ENCODE results near the gene OR5A1.
"Not testable (repeated sequence)": the region's sequence is repeated elsewhere in the genome, so short reads cannot be mapped to it uniquely, and the experiment has no call there.

Gene OR5A1

DNA sequence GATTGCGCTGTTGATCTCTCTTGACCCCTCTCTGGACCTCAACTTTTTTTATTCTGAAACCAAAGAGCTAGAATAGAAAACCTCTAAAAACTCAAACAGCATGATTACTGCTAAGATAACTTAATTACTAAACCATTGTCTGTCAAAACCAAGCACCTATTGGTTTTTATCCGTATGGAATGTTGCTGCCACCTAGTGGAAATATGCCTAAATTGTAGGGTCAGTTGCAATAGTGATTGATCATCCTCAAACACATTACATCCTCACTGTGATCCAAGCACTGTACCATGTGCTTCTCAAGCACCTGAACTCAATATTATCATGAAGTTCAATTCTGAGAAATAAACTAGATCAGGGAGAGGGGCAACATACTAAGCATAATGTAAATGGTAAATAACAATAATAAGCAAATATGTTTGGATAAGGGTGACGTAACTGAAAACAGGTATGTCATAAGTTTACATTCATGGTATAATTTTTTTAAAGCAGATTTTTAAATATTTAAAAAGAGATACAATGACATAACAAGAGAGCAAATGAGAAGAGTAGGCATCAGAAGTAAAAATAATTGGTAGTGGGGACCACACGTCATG, 6.2 kb upstream of the OR5A1 start:
- TF ChIP-seq, protein P1, sequence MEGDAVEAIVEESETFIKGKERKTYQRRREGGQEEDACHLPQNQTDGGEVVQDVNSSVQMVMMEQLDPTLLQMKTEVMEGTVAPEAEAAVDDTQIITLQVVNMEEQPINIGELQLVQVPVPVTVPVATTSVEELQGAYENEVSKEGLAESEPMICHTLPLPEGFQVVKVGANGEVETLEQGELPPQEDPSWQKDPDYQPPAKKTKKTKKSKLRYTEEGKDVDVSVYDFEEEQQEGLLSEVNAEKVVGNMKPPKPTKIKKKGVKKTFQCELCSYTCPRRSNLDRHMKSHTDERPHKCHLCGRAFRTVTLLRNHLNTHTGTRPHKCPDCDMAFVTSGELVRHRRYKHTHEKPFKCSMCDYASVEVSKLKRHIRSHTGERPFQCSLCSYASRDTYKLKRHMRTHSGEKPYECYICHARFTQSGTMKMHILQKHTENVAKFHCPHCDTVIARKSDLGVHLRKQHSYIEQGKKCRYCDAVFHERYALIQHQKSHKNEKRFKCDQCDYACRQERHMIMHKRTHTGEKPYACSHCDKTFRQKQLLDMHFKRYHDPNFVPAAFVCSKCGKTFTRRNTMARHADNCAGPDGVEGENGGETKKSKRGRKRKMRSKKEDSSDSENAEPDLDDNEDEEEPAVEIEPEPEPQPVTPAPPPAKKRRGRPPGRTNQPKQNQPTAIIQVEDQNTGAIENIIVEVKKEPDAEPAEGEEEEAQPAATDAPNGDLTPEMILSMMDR (IDR thresholded peaks at IDR 0.05; ENCODE audit: low read length, missing control alignments): peak; percentile 87
- DNase-seq (ENCODE audit: low read depth): peak; percentile 61
- H3K4me3 ChIP-seq (replicated peaks; ENCODE audit: low read depth, low read length): no peak overlapping the region

DNA sequence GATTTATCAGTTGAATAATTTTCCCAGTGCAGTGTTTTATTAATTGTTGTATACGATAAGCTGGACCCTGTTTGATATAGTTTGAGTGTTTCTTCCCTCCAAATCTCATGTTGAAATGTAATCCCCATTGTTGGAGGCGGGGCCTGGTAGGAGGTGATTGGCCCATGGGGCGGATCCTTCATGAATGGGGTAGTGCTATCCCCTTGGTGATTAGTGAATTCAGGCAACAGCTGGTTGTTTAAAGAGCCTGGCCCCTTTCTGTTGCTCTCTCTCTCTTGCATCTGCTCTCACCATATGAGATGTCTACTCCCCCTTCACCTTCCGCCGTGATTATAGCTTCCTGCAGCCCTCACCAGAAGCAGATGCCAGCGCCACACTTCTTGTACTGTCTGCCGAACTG, 1.5 kb downstream of the OR5A1 start:
- no peak overlapping the region for H3K4me3 ChIP-seq (replicated peaks; ENCODE audit: low read depth, low read length)
- TF ChIP-seq, protein P1 (IDR thresholded peaks at IDR 0.05; ENCODE audit: low read length, missing control alignments): no peak
- DNase-seq (ENCODE audit: low read depth): no peak

DNA sequence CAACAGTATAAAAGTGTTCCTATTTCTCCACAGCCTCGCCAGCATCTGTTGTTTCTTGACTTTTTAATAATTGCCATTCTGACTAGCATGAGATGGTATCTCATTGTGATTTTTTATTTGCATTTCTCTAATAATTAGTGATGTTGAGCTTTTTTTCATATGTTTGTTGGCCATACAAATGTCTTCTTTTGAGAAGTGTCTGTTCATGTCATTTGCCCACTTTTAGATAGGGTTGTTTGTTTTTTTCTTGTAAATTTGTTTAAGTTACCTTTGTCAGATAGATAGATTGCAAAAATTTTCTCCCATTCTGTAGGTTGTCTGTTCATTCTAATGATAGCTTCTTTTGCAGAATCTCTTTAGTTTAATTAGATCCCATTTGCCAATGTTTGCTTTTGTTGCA, 9.4 kb downstream of the OR5A1 start:
- DNase-seq (ENCODE audit: low read depth); H3K4me3 ChIP-seq (replicated peaks; ENCODE audit: low read depth, low read length): not testable (repeated sequence)

DNA sequence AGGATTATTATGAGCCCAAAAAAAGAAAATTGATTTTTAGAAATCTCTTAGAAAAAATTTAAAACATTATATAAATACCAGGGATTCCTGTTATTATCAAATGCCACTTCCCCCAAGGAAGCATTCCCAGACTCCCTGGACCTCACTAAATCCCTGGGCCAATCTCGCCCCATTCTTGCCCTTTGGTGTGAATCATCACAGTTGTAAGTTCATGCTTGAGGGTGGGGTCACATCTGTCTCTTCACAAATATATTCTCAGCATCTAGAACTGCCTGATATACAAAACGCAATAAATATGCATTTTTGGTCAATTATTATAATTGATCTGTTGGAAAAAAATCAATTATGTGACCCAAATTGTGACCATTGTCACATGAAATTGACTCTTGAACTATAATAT, 12.2 kb downstream of the OR5A1 start:
- DNase-seq (ENCODE audit: low read depth): no peak
- no peak overlapping the region for H3K4me3 ChIP-seq (replicated peaks; ENCODE audit: low read depth, low read length)
- TF ChIP-seq, protein P1 (IDR thresholded peaks at IDR 0.05; ENCODE audit: low read length, missing control alignments): no peak

DNA sequence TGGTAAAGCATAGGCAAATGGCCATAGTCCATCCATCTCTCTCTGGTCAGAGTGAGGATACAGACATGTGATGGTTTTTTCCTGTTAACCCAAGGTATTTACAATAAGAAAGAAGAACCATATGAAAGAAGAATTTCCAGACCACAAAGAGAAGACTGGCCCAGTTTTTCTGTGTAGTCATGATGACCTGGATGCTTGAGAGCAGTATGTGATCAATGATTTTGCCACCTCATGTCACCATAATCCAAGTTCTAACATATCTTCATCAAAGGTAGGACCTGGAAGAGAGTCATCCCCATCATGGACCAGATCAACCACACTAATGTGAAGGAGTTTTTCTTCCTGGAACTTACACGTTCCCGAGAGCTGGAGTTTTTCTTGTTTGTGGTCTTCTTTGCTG, 20.4 kb downstream of the OR5A1 start, which contains the start of gene OR4D6:
Gene OR4D6, plus strand, starts transcription at position 301 of the 400 bp plus-strand sequence. Its CDS starts 0 bp downstream, at position 301.
- TF ChIP-seq, protein P1 (IDR thresholded peaks at IDR 0.05; ENCODE audit: low read length, missing control alignments): no peak
- no peak within 1 kb of the TSS for H3K4me3 ChIP-seq (replicated peaks; ENCODE audit: low read depth, low read length)
- DNase-seq (ENCODE audit: low read depth): no peak

DNA sequence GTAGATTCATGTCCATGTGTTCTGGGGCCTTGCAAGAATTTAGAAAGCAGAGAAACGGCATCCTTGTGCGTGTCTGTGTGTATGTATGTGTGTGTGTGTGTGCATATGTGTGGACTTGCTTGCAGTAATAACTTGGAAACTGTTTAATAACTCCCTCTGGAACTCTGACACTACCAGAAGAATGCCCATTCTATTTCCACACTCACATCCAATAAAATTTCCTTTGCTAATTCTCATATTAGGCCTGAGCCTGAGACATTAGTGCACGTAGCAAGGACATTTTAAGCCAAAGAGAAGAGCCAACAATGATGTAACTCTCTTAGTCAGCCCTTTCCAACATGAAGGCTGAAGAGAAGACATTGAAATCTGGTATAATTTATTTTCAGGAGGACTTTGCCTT, 23.6 kb downstream of the OR5A1 start:
- TF ChIP-seq, protein P1 (IDR thresholded peaks at IDR 0.05; ENCODE audit: low read length, missing control alignments): no peak
- no peak for DNase-seq (ENCODE audit: low read depth)
- H3K4me3 ChIP-seq (replicated peaks; ENCODE audit: low read depth, low read length): no peak overlapping the region

DNA sequence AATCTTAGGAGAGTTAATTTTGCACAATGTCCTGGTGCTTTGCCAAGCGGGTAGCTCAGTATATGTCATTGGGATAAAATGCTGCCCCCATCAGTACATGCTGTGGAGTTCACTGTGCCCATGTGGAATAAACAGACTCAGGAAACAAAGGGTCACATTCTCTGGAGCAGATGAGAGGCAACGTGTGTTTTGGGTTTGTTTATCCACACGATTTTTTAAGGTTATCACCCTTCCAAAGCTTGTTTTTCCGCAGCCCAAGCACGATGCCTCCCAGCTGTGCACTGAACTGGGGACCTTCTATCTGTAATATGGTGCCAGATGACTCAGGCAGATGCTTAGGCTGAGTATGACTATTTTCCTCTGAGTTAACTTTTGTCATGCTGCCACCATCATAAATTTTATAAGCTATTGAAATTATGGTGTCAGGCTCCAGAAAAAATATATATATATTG, 26.9 kb downstream of the OR5A1 start:
- TF ChIP-seq, protein P1 (IDR thresholded peaks at IDR 0.05; ENCODE audit: low read length, missing control alignments): no peak
- DNase-seq (ENCODE audit: low read depth): peak; percentile 33
- H3K4me3 ChIP-seq (replicated peaks; ENCODE audit: low read depth, low read length): no peak overlapping the region

All from fibroblast of pulmonary artery (primary cell).